SJCRH30 (cell line): ENCODE data around the gene ZFP42. TPM values are rescaled to one million over a fixed set of nuclear protein-coding genes. Genes with fewer than 3 reads are reported as not detected.
"Not testable (repeated sequence)": the region's sequence is repeated elsewhere in the genome, so short reads cannot be mapped to it uniquely, and the experiment has no call there.

Source experiments
- DNase-seq, 2 experiments: peaks; one replicate each; pipeline ENCODE4 v3.0.0-alpha.2; 2015 to 2020
- H3K27ac ChIP-seq: fragments of 250-450 bp; sonication (Bioruptor Pico); 2 replicates; pipeline ENCODE4 v1.5.1; 2020; ENCODE audit warnings: mild to moderate bottlenecking, moderate library complexity
- H3K27me3 ChIP-seq: fragments of 250-450 bp; sonication (Bioruptor Pico); 2 replicates; pipeline ENCODE4 v1.5.1; 2020; ENCODE audit warnings: mild to moderate bottlenecking, moderate library complexity
- H3K36me3 ChIP-seq: fragments of 250-450 bp; sonication (Bioruptor Pico); 2 replicates; pipeline ENCODE4 v1.5.1; 2020; ENCODE audit warnings: mild to moderate bottlenecking, moderate library complexity
- H3K4me1 ChIP-seq: fragments of 250-450 bp; sonication (Bioruptor Pico); 2 replicates; pipeline ENCODE4 v1.5.1; 2020; ENCODE audit warnings: mild to moderate bottlenecking, moderate library complexity
- H3K4me3 ChIP-seq: fragments of 250-450 bp; sonication (Bioruptor Pico); 2 replicates; pipeline ENCODE4 v1.5.1; 2020; ENCODE audit warnings: mild to moderate bottlenecking, moderate library complexity
- H3K9me3 ChIP-seq: fragments of 250-450 bp; sonication (Bioruptor Pico); replicated peaks from 2 replicates; pipeline ENCODE4 v1.5.1; 2020; ENCODE audit warnings: mild to moderate bottlenecking, moderate library complexity
- total RNA-seq: library from RNA; depleted of rRNA; stranded (reverse); fragments of >200 nt; shearing (Covaris generic); gene quantifications from 2 replicates; pipeline ENCODE4 v1.2.3, GENCODE V29; 2014; rRNA removed

Gene ZFP42
- not detected in 2 replicates for total RNA-seq

- Histone ChIP-seq H3K9me3 (no peaks in the 10 kb centered on the region), H3K4me1 (no peaks in the 10 kb centered on the region), H3K27me3 (no peaks in the 10 kb centered on the region), H3K4me3 (no peak within 1 kb of the TSS), H3K36me3 (no peaks in the 10 kb centered on the region), H3K27ac (no peak within 1 kb of the TSS)
- no peak for DNase-seq
Measured at GRCh38 chr4:187995322-187996207, at the start of gene ZFP42. TSS of gene ZFP42 (plus strand) at chr4:187995771. CDS start at chr4:188002808, 7,037 bp downstream.

GRCh38 chr4:187961171-187961570 lies 34.4 kb upstream of the ZFP42 start:
- H3K4me1 ChIP-seq, result no peaks in the 10 kb centered on the region
- DNase-seq, result no peak
- no peaks in the 10 kb centered on the region for H3K9me3 ChIP-seq
- no peaks in the 10 kb centered on the region for H3K36me3 ChIP-seq
- no peaks in the 10 kb centered on the region for H3K27me3 ChIP-seq
- H3K27ac ChIP-seq, result no peak overlapping the region
- H3K4me3 ChIP-seq, result no peak overlapping the region

GRCh38 chr4:187961961-187962360 lies 33.6 kb upstream of the ZFP42 start:
- H3K27me3 ChIP-seq, result no peaks in the 10 kb centered on the region

DNA sequence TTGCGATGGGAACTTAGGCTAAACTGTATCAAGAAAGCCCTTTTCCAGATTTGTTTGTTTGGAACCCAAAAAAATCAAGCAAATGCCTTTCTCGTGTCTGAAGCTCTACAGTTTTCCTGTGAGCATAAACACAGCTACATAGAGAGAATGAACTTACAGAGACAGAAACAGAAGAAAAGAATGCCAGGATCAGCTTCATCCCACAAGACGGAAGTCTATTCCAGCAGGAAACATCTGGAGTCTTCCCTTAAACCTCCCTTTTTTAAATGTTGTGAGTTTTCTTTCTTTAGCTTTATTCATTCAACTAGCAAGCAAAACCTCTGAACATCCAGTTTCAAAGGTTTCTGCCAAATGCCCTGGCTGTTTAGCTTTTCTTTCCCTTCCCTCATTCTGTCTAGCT lies 32.6 kb upstream of the ZFP42 start:
- no peaks in the 10 kb centered on the region for H3K4me1 ChIP-seq
- H3K27ac ChIP-seq, result no peak overlapping the region
- no peaks in the 10 kb centered on the region for H3K9me3 ChIP-seq
- H3K36me3 ChIP-seq, result no peaks in the 10 kb centered on the region
- H3K4me3 ChIP-seq, result no peak overlapping the region
- no peak for DNase-seq
- H3K27me3 ChIP-seq, result no peaks in the 10 kb centered on the region

More at GRCh38 chr4:187961961-187962360, 33.6 kb upstream of the ZFP42 start:
- Histone ChIP-seq H3K27ac (no peak overlapping the region), H3K4me1 (no peaks in the 10 kb centered on the region), H3K9me3 (no peaks in the 10 kb centered on the region), H3K4me3 (no peak overlapping the region), H3K36me3 (no peaks in the 10 kb centered on the region)
- no peak for DNase-seq

DNA sequence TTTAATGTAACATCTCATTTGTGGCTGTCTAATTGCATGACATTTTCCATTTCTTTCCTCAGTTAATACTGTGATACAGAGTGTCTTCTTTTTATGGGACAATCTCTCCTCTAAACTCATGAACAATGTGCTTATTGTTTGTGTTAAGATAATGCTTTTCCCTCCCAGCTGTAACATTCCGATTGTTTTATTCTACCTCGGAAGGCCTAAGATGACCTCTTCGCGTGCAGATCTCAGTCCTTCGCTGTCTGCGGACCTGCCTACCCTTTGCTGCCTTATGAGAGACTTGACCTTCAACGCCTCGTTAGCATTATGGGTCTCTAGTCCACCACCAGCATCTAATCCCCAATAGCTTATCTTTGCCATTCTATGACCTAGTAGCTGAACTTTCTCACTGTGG lies 29.8 kb upstream of the ZFP42 start:
- Histone ChIP-seq H3K9me3 (no peaks in the 10 kb centered on the region), H3K27me3 (no peaks in the 10 kb centered on the region), H3K4me3 (no peak overlapping the region), H3K36me3 (no peaks in the 10 kb centered on the region), H3K27ac (no peak overlapping the region), H3K4me1 (no peaks in the 10 kb centered on the region)
- no peak for DNase-seq

DNA sequence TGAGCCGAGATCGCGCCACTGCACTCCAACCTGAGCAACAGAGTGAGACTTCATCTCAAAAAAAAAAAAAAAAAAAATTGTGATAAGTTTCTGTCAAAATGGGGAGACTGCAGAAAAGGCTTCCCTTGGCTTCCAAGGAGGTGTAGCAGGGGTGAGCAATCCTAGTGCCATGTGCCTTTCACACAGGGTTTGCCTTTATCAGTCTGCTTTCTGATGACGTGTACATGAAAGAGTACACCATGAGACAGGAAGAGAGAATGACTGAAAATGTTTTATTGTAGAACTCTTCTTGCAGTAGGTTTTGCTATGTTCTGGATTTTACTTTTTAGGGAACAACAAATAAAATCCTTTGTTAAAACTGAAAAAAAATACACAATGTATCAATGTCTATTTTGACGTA lies 23.4 kb upstream of the ZFP42 start:
- Histone ChIP-seq H3K4me1 (no peaks in the 10 kb centered on the region), H3K9me3 (no peaks in the 10 kb centered on the region), H3K4me3 (no peak overlapping the region), H3K27ac (no peak overlapping the region), H3K27me3 (no peaks in the 10 kb centered on the region), H3K36me3 (no peaks in the 10 kb centered on the region)
- no peak for DNase-seq

GRCh38 chr4:187983746-187984145 lies 11.8 kb upstream of the ZFP42 start:
- H3K36me3 ChIP-seq, result no peaks in the 10 kb centered on the region
- no peak overlapping the region for H3K27ac ChIP-seq
- H3K27me3 ChIP-seq, result no peaks in the 10 kb centered on the region
- no peaks in the 10 kb centered on the region for H3K9me3 ChIP-seq
- DNase-seq, result no peak
- no peaks in the 10 kb centered on the region for H3K4me1 ChIP-seq
- no peak overlapping the region for H3K4me3 ChIP-seq

GRCh38 chr4:187992971-187993370 lies 2.6 kb upstream of the ZFP42 start:
- Histone ChIP-seq H3K9me3 (no peaks in the 10 kb centered on the region), H3K4me1 (no peaks in the 10 kb centered on the region), H3K4me3 (no peak overlapping the region), H3K27ac (no peak overlapping the region), H3K36me3 (no peaks in the 10 kb centered on the region), H3K27me3 (no peaks in the 10 kb centered on the region)
- no peak for DNase-seq

DNA sequence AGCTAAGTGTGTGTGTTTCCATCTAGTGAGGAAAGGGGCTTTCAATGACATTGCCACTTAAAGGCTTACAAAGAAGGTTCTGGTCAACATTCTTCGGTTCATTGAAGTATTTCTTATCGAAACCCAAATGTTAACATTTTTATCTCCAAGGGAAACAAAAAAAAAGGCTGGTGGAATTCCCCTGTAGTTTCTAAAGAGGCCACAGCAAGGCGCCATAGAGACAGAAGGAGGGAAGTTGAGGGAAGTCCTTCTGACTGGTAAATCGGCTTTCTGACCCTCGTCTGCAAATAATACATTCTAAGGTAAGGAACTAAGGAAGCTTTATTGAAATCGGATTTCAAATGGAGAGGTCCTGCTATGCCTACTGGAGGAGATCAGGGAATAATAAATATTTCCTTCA lies 1.7 kb upstream of the ZFP42 start:
- H3K4me1 ChIP-seq, result no peaks in the 10 kb centered on the region
- no peaks in the 10 kb centered on the region for H3K36me3 ChIP-seq
- no peaks in the 10 kb centered on the region for H3K27me3 ChIP-seq
- no peak overlapping the region for H3K4me3 ChIP-seq
- H3K27ac ChIP-seq, result no peak overlapping the region
- DNase-seq, result peak in 1 of 2 experiments; percentile 9
- no peaks in the 10 kb centered on the region for H3K9me3 ChIP-seq

DNA sequence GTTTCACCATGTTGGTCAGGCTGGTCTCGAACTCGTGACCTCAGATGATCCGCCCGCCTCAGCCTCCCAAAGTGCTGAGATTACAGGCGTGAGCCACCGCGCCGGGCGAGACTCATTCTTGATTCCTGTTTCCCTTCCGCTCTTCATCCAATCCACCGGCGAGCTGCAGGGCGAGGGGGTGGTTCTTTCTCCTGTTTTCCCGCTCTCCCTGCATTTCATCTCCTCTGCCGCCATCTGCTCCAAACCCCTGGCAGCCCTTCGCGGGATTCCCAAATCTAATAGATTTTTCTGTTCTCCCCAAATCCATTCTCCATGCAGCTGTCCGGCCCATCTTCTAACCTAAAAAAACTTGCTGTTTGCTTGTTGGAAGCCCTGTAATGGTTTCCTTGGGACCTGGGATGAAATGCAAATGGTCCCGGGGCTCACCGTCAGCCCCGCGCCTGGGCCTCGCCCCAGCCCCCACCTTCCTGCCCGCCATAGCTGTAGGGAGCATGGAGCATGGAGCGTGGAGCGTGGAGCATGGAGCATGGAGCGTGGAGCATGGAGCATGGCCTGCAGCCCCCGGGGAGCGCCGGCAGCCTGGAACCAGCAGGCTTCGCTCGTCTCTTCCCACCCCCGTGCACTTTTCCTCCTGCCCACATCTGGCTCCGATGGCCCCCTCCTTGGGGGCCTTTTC lies 1.1 kb downstream of the ZFP42 start:
- DNase-seq, result no peak
- H3K4me1 ChIP-seq, result no peaks in the 10 kb centered on the region
- no peaks in the 10 kb centered on the region for H3K27me3 ChIP-seq
- no peak overlapping the region for H3K4me3 ChIP-seq
- H3K36me3 ChIP-seq, result no peaks in the 10 kb centered on the region
- H3K27ac ChIP-seq, result no peak overlapping the region
- no peaks in the 10 kb centered on the region for H3K9me3 ChIP-seq

DNA sequence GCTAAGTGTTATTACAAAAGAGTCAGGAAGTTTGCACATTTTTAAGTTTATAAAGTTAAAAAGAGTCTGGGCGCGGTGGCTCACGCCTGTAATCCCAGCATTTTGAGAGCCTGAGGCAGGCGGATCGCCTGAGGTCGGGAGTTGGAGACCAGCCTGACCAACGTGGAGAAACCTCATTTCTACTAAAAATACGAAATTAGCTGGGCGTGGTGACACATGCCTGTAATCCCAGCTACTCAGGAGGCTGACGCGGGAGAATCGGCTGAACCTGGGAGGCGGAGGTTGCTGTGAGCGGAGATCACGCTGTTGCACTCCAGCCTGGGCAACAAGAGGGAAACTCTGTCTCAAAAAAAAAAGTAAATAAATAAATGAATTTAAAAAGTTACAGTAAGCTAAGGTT lies 2.4 kb downstream of the ZFP42 start:
- not testable (repeated sequence) for H3K27me3 ChIP-seq, DNase-seq, H3K4me1 ChIP-seq, H3K27ac ChIP-seq, H3K4me3 ChIP-seq, H3K9me3 ChIP-seq, H3K36me3 ChIP-seq

- no peaks in the 10 kb centered on the region for H3K27me3 ChIP-seq
- H3K4me3 ChIP-seq, result no peak overlapping the region
- H3K27ac ChIP-seq, result no peak overlapping the region
- H3K36me3 ChIP-seq, result no peaks in the 10 kb centered on the region
- no peak for DNase-seq
- no peaks in the 10 kb centered on the region for H3K4me1 ChIP-seq
- no peaks in the 10 kb centered on the region for H3K9me3 ChIP-seq
Measured at GRCh38 chr4:187999406-187999932, 3.9 kb downstream of the ZFP42 start.

- no peaks in the 10 kb centered on the region for H3K27me3 ChIP-seq
- H3K4me1 ChIP-seq, result no peaks in the 10 kb centered on the region
- DNase-seq, result no peak
- no peak overlapping the region for H3K4me3 ChIP-seq
- no peaks in the 10 kb centered on the region for H3K9me3 ChIP-seq
- H3K36me3 ChIP-seq, result no peaks in the 10 kb centered on the region
- no peak overlapping the region for H3K27ac ChIP-seq
Measured at GRCh38 chr4:188002323-188002722, 6.8 kb downstream of the ZFP42 start.

DNA sequence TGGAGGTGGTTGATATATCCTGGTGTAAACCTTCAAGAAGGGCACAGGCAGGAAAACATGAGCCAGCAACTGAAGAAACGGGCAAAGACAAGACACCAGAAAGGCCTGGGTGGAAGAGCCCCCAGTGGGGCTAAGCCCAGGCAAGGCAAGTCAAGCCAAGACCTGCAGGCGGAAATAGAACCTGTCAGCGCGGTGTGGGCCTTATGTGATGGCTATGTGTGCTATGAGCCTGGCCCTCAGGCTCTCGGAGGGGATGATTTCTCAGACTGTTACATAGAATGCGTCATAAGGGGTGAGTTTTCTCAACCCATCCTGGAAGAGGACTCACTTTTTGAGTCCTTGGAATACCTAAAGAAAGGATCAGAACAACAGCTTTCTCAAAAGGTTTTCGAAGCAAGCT lies 7.2 kb downstream of the ZFP42 start:
- Histone ChIP-seq H3K27me3 (no peaks in the 10 kb centered on the region), H3K27ac (no peak overlapping the region), H3K4me3 (no peak overlapping the region), H3K4me1 (no peaks in the 10 kb centered on the region), H3K36me3 (no peaks in the 10 kb centered on the region), H3K9me3 (no peaks in the 10 kb centered on the region)
- DNase-seq, result no peak

GRCh38 chr4:188005561-188005960 lies 10.0 kb downstream of the ZFP42 start:
- Histone ChIP-seq H3K36me3 (no peaks in the 10 kb centered on the region), H3K27ac (no peak overlapping the region), H3K4me3 (no peak overlapping the region), H3K9me3 (no peaks in the 10 kb centered on the region), H3K27me3 (no peaks in the 10 kb centered on the region), H3K4me1 (no peaks in the 10 kb centered on the region)
- DNase-seq, result no peak
